ENCODE results near the gene CDK1.

DNA sequence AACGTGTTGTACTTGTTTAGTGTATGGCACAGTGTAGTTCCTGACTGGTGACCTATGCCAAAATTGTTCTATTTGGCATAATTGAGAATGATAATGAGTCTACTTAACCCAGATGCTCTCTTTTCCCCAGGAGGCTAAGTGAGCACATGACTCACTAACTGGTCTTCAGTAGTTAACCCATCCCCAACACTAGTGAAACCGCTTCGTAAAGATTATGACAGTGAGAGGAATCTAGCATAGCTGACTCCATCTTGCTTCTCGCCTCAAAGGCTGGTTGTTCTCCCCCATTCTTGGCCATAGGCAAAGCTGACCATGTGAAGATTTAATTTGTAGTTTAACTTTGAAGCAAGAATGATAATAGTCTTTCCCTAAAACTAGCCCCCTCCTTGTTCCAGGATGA lies 47.2 kb downstream of the CDK1 start:
- TF ChIP-seq EZH2phosphoT487 (IDR thresholded peaks at IDR 0.05; ENCODE audit: insufficient read depth, low read depth) (no peak), EZH2 (IDR thresholded peaks at IDR 0.05; ENCODE audit: insufficient read depth, poor library complexity, severe bottlenecking) (no peak)

Data from GM23248 (cell line).